GM12874 (cell line): ENCODE data around the gene ROR2.

Experiments
- TF ChIP-seq, protein P1 (sequence below): IDR thresholded peaks from 2 replicates; pipeline ENCODE4 v1.5.1; 2011; ENCODE audit warnings: low read depth, mild to moderate bottlenecking, control low read depth, low read length, moderate library complexity; ENCODE audit not compliant: insufficient read depth

ROR2 gene

DNA sequence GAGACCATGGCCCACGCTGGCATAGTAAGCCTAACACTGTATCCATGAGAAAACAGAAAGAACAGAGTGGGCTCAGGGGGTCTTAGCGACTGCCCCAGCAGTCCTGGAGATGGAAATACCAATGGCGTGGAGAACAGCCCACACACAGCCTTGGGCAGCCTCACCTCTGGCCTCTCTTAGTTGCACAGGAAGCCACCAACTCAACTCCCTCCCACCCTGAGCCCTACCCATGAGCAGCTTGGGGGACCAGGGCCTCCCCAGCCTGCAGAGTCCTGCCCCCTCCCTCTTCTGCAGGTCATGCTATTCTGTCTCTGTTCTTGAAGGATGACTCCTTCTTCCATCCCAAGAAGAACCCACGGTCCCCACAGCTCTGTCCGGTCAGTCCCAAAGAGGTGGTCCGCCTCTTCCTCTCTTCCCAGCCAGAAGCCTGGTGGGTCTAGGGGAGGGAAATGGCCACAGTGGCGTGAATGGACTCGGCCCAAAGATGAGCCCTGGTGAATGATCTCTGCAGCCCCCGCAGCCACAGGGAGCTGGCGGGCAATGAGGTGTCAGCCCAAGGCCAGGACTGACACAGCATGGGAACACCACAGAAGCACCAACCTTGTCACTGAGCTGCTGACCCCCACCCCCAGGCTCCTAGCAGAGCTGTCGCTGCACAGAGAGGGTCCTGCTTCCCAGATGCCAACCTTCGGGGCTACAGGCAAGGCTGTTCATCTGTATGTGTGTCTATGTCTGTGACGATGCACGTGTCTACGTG, 131.2 kb downstream of the ROR2 start:
- TF ChIP-seq, protein P1, sequence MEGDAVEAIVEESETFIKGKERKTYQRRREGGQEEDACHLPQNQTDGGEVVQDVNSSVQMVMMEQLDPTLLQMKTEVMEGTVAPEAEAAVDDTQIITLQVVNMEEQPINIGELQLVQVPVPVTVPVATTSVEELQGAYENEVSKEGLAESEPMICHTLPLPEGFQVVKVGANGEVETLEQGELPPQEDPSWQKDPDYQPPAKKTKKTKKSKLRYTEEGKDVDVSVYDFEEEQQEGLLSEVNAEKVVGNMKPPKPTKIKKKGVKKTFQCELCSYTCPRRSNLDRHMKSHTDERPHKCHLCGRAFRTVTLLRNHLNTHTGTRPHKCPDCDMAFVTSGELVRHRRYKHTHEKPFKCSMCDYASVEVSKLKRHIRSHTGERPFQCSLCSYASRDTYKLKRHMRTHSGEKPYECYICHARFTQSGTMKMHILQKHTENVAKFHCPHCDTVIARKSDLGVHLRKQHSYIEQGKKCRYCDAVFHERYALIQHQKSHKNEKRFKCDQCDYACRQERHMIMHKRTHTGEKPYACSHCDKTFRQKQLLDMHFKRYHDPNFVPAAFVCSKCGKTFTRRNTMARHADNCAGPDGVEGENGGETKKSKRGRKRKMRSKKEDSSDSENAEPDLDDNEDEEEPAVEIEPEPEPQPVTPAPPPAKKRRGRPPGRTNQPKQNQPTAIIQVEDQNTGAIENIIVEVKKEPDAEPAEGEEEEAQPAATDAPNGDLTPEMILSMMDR = no peak

DNA sequence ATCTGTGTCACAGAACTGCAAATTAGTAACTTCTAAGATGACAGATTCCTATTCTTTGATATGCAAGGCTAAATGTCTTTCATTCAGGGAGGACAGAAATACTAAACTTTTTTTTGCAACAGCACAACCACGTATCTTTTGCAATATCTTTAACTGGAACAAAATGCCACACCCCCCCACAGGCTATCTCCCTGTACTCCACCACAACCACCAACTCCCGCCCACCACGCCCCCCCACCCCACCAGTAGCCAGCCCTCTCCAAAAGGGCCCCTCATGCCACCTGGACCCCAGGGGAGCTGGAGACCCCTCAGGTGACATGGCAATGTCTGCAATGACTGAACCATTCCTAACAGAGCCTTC, 131.8 kb downstream of the ROR2 start:
- TF ChIP-seq, protein P1 = no peak

DNA sequence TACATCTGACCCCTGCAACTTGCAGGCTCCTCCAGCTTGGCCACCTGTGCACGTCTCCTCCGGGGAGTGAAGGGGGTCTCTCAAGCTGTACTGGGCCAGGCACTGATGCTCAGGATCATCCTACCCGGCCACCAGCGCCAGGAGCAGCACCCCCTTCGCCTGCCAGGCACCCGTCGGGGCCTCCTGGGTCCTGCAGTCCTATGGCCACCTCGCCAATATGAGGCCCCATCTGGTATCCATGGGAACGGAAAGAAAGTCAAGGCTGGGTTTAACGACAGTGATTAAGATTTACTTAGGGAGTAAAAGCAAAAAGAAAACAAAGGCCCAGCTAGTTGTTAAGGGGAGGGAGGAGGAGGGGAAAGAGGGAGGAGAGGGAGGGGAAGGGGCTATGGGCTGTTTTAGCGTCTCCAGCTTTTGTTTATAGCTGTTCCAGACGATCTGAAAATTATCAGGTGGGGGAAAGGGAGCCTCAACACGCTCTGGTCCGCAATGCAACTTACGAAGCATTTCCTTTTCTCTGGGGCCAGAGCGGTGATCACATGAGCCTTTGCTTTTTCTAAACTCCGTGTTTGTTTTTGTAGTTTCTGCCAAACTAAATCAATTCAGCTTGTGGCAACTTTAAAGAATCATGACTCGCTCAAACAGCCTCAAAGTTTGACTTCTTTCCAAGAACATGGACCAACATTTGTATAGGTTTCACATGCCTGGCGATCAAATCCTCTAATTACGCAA, 132.4 kb downstream of the ROR2 start:
- TF ChIP-seq, protein P1 = no peak

DNA sequence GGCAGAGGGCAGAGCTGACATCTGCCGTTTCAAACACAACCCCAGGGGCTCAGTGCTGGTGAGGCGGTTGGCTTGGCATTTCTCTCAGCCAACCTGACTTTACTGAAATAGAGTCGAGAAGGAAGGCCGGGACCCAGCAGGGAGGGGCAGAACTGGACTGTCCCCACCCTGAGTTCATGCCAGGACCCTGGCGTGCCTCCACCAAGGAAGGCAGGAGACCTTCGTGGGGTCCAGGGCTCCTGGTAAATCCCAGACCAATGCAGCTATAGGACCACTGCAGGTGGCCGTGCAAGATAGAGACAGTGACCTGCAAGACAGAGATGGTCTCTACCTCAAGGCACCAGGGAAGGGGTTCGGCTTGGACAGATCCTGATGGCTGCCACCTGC, 132.9 kb downstream of the ROR2 start:
- TF ChIP-seq, protein P1 = no peak

DNA sequence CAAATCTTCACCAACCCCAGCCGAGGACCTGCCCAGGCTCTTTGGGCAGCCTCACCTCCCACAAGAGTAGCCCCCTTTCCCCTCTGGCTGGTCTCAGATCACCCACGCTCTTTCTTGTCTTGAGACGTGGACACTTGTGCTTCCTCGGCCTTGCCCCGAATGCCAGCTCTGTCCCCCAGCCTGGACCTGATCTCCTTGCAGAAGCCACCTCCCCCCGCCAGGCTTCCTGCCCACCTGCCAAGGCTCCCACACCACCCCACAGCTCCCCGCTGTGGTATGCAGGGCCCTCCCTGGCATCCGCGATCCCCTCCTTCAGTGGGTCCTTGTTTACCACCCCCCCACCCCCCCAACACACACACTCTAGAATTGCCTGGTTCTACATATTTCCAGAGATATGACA, 133.7 kb downstream of the ROR2 start:
- TF ChIP-seq, protein P1 = no peak

DNA sequence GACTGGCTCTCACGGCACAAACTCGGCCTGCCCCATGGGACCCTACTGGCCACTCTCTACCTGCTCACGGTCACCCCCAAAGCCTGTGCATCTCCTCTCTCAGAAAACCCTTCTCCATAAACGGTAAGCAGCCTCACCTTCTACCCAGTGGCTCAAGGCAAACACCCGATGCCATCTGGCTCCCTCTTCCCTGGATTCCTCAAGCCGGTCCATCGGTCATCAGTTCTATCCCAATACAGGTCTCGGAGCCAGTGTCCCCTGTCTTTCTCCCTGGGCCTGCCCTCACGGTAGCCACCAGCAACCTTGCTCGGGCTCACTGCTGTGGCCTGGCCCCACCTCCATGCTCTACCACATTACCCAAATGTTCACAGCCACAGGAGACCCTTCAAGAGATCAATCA, 134.1 kb downstream of the ROR2 start:
- TF ChIP-seq, protein P1 = no peak

DNA sequence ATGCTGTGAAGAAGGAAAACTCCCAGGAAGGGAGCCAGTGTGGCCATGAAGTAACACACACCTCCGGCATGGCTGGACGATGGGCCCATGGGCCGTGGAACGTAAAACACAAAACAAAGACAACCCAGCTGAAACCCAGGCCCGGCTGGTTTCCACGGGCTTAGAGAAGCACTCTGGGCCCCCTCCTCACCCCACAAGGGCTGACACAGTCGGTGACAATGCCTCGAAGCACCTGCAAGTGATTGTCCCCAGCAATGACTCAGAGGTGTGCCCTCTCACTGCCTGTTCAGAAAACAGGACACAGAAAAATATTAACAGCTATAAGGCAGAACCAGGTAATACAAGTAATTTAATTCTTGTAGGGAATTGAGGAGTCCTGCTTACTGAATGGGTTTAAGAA, 135.3 kb downstream of the ROR2 start:
- TF ChIP-seq, protein P1 = no peak
